WERI-Rb-1 (cell line): ENCODE results near the gene IFT52.

Source experiments
- DNase-seq: peaks from one replicate; pipeline ENCODE4 v3.0.0-alpha.2; 2020
- H3K27ac ChIP-seq: fragments of 250-450 bp; sonication (Bioruptor Pico); 2 replicates; pipeline ENCODE4 v1.5.1; 2020; ENCODE audit warnings: mild to moderate bottlenecking, moderate library complexity
- H3K27me3 ChIP-seq: fragments of 250-450 bp; sonication (Bioruptor Pico); 2 replicates; pipeline ENCODE4 v1.5.1; 2021; ENCODE audit warnings: mild to moderate bottlenecking, low read depth, moderate library complexity; ENCODE audit not compliant: insufficient read depth, severe bottlenecking
- H3K36me3 ChIP-seq: fragments of 250-450 bp; sonication (Bioruptor Pico); 2 replicates; pipeline ENCODE4 v1.5.1; 2020; ENCODE audit warnings: mild to moderate bottlenecking, moderate library complexity
- H3K4me3 ChIP-seq: 2 replicates; pipeline ENCODE4 v1.5.1; 2011; ENCODE audit warnings: low read depth, mild to moderate bottlenecking, control low read depth, low read length
- H3K9me3 ChIP-seq: fragments of 250-450 bp; sonication (Bioruptor Pico); 2 replicates; pipeline ENCODE4 v1.5.1; 2021; ENCODE audit warnings: mild to moderate bottlenecking, moderate library complexity; ENCODE audit not compliant: severe bottlenecking
- CTCF ChIP-seq: IDR thresholded peaks from 2 replicates; pipeline ENCODE4 v1.5.1; 2011; ENCODE audit warnings: low read depth, mild to moderate bottlenecking, control low read depth, inconsistent platforms, low read length

Gene IFT52

GRCh38 chr20:43544501-43544900 lies 46.2 kb upstream of the IFT52 start:
- no peak for DNase-seq
- H3K9me3 ChIP-seq = no peaks in the 10 kb centered on the region
- H3K4me3 ChIP-seq = no peak overlapping the region
- peaks cover 5% of the 10 kb centered on the region; the same call in 1 of the 2 replicates for H3K36me3 ChIP-seq
- no peak overlapping the region for H3K27ac ChIP-seq
- no peaks in the 10 kb centered on the region for H3K27me3 ChIP-seq
- TF ChIP-seq CTCF = no peak

GRCh38 chr20:43545837-43546578 lies 44.7 kb upstream of the IFT52 start:
- H3K27ac ChIP-seq = no peak overlapping the region
- no peak overlapping the region for H3K4me3 ChIP-seq
- no peaks in the 10 kb centered on the region for H3K27me3 ChIP-seq
- H3K36me3 ChIP-seq = peaks cover 5% of the 10 kb centered on the region; the same call in 1 of the 2 replicates
- no peak for TF ChIP-seq CTCF
- no peaks in the 10 kb centered on the region for H3K9me3 ChIP-seq
- no peak for DNase-seq

- Histone ChIP-seq H3K36me3 (no peaks in the 10 kb centered on the region), H3K9me3 (no peaks in the 10 kb centered on the region), H3K27me3 (no peaks in the 10 kb centered on the region), H3K4me3 (no peak overlapping the region), H3K27ac (no peak overlapping the region)
- DNase-seq = no peak
- no peak for TF ChIP-seq CTCF
Observed at GRCh38 chr20:43548273-43548880, 42.4 kb upstream of the IFT52 start.

GRCh38 chr20:43549416-43550065 lies 41.2 kb upstream of the IFT52 start:
- no peak for DNase-seq
- H3K27me3 ChIP-seq = no peaks in the 10 kb centered on the region
- no peak overlapping the region for H3K4me3 ChIP-seq
- no peaks in the 10 kb centered on the region for H3K9me3 ChIP-seq
- H3K36me3 ChIP-seq = no peaks in the 10 kb centered on the region
- H3K27ac ChIP-seq = no peak overlapping the region
- TF ChIP-seq CTCF = no peak

- Histone ChIP-seq H3K27me3 (no peaks in the 10 kb centered on the region), H3K4me3 (no peak overlapping the region), H3K9me3 (no peaks in the 10 kb centered on the region), H3K27ac (no peak overlapping the region), H3K36me3 (no peaks in the 10 kb centered on the region)
- no peak for DNase-seq
- no peak for TF ChIP-seq CTCF
Observed at GRCh38 chr20:43550456-43550855, 40.3 kb upstream of the IFT52 start.
